Body of pancreas (tissue), 4 donors: ENCODE measurements around the gene C19orf85.

Experiments
- CTCF ChIP-seq, 7 experiments: fragments of 450-650 bp in 4 of 7; fragments of 200-600 bp in 3 of 7; sonication (generic) in 3 of 7; IDR thresholded peaks; one replicate each; pipeline ENCODE4 v1.5.1; 2016 to 2019; ENCODE audit warnings: antibody characterized with exemption in 7 of 7
- POLR2A ChIP-seq, 3 donors: fragments of 450-650 bp; IDR thresholded peaks; one replicate each; pipeline ENCODE4 v1.6.1; 2016; ENCODE audit warnings: antibody characterized with exemption in 3 of 3, mild to moderate bottlenecking in 2 of 3

- TF ChIP-seq CTCF (IDR thresholded peaks at IDR 0.05) = no peak
- no peak for TF ChIP-seq POLR2A (IDR thresholded peaks at IDR 0.05)
Measured at GRCh38 chr19:55433292-55433691, 31.3 kb downstream of the C19orf85 start.
